Cerebellar nuclear complex (tissue), 1 donor: Measurements from ENCODE around the gene SORD.
"Not testable (repeated sequence)": the region's sequence is repeated elsewhere in the genome, so short reads cannot be mapped to it uniquely, and the experiment has no call there.

ENCODE experiments used
- DNase-seq, 2 experiments: peaks; one replicate each; lab custom pipeline; 2025; lab: John Stamatoyannopoulos, UW

The SORD gene

GRCh38 chr15:45097466-45097865 lies 74.5 kb downstream of the SORD start:
- no peak for DNase-seq

DNA sequence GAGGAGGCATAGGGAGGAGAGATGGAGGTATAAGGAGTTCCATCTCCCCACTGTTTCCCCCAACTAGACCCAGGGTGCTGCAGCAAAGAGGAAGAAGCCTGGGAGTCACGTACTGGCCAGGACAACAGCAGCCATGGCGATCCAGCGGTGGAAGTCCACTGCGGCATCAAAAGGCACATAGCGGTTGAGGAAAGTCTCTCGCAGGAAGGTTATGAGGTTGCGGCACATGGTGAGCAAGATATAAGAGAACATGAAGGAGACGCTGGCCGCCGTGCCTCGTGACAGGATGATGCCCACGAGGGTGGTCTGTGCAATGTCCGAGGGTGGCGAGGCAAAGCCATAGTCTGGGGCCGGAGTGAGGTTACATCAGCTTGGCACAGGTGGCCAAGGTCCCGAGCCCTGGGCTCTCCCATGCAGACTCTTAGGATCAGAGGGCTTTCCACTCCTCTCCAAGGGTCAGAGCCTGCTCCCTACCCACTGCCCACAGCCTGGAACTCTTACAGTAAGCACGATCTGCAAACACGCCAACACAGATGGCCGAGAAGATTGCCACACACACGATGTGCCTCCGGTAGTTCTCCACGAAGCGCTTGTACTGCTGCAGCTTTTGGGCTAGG lies 76.7 kb downstream of the SORD start:
- no peak for DNase-seq

GRCh38 chr15:45100884-45101625 lies 78.1 kb downstream of the SORD start:
- no peak for DNase-seq

GRCh38 chr15:45101749-45102148 lies 78.8 kb downstream of the SORD start:
- no peak for DNase-seq

GRCh38 chr15:45102226-45102625 lies 79.2 kb downstream of the SORD start:
- DNase-seq = no peak

- not testable (repeated sequence) for DNase-seq
These were observed 81.2 kb downstream of the SORD start for GRCh38 chr15:45104170-45104569.

DNA sequence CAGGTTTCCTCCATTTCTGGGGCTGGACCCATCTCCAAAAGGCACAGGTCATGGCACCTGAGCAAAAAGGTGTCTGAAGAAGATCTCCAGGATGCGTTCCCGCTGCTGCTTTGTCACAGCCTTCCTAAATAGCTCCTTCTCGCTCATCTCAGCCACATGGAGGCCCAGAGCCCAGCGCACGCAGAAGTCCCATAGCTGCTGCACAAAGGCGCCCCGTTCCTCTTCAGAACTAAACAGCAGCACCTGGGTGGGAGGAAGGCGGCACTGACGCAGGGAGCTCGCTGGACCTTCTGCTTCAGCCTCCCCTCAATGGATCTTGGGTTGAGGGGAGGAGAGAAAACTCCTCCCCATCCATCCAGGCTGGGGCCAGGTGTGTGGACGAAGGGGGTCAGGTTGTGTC lies 82.6 kb downstream of the SORD start:
- DNase-seq = no peak

- DNase-seq = no peak
These were observed 83.2 kb downstream of the SORD start for GRCh38 chr15:45106002-45106790.

- DNase-seq = no peak
These were observed 85.1 kb downstream of the SORD start for GRCh38 chr15:45107941-45108630.

DNA sequence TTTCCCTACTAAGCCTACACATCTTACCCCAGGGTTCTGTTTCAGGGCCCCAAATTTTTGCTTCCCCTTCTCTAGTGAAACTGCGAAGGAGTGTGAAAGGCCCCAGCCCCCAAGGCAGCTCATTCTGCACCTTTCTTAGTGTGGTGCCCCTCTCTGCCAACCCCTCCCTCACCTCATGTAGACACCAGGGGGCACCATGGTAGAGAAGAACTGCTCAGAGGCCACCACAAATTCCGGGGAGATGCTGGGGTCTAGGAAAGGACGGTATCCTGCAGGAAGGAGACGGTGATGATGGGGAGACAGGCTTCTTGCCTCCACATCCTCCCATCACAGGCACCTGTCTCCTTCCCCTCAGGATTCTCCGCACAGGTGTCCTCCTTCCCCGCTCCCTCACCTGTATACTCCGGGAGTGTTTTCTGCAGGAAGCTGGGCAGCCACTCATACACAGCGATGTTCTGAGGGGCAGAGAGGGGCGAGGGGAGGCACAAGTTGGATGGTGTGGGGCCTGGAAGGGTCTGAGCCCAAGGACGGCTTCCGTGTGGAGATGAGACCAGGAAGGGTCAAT lies 87.3 kb downstream of the SORD start:
- DNase-seq = no peak

DNA sequence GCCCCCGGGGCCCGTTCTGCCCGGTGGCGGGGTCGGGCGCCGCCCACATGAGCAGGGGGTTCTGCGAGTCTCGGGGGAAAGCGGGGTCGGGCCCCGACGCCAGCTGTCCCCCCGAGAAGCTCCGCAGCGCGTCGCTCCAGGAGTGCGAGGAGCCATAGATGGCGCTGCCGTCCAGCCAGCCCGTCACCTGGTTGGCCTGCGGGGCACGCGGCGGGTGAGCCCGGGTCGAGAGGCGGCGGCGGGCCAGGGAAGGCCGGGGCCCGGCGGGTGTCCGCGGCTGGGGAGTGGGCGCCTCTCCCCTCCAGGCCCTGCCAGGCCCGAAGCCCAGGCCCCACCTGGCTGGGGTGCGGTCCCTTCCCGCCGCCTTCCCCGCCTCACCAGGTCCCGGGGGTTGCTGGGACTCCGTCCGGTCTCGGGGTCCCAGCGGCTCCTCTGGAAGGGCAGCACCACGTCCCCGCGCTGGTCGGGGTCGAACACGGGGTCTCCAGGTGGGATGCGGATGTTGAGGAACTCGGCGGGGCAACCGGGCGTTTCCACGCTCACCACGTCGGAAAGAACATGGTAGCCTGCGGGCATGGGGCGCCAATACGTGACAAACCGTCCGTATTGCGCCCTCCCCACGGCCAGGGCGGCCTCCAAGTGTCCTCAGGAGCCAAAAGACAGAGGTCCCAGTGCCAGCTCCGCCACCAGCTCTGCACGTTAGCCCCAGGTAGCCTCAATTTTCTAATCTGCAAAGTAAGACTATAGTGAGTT lies 88.6 kb downstream of the SORD start:
- DNase-seq = no peak

DNA sequence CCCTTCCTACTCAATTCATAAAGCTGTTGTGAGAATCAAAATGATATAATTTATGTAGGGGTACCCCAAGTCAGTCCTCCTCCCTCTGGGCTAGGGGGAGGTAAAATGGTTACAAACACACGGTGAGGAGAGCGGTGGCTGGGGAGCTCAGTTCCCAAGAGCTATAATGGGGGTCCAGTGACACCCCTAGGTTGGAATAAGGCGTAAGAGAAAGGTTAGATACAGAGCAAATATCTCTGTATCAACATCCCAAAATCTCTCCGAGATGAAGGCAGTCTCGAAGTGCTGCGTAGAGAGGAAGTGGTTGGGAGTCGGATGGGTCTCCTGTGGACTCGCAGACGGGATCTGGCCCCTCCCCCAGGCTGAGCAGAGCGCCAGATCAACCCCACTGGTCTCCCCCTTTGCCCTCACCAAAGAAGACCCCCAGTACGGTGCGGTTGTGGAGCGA lies 89.2 kb downstream of the SORD start:
- no peak for DNase-seq

GRCh38 chr15:45112591-45113379 lies 89.8 kb downstream of the SORD start:
- no peak for DNase-seq

GRCh38 chr15:45113380-45113990 lies 90.5 kb downstream of the SORD start:
- DNase-seq = no peak

DNA sequence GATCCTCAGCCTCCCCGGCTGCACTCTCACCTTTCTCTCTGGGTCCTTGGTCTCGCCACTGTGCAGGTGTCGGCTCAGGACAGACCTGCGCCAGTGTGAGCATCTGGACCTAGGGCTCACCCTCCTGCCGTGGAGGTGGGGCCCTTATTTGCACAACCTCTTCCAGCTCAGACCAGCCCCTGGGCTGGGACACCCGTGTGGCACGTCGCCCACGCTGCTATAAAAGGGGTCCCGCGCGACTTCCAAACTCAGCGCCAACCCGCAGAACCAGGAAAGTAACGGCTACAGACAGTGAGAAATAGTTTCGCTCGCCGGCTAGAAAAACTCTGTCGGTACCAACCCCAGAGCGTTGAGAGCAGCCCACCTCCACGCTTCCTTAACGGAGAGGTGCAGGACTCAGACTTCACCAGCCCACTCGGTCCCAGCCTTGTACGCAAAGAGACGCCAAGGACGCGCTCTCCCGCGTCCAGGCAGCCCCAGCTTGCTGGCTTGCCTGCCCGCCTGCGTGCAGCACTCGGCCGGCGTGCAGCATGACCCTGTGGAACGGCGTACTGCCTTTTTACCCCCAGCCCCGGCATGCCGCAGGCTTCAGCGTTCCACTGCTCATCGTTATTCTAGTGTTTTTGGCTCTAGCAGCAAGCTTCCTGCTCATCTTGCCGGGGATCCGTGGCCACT lies 91.2 kb downstream of the SORD start, which contains the start of the genes DUOX2 and DUOXA2:
TSS of gene DUOX2 (minus strand) at position 97 of the 675 bp plus-strand sequence. CDS start 761 bp downstream, outside the sequence.
TSS of gene DUOXA2 (plus strand) at position 251 of the 675 bp plus-strand sequence. CDS start at position 531, 280 bp downstream.
- no peak for DNase-seq

DNA sequence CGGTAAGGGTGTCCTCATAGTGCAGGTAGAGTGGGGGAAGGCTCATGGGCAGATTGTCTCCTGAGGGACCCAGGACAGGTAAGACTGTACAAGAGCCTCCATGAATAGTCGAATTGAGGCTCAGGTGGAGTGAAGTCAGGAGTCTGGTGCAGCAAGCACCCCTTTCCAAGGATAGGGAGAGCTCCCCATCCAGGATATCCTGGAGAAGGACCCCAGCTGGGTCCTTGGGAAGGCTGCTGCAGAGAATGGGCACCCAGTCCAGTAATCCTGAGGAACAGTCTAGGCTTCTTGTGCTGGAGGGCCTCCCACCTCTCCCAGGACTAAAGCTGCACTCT lies 91.7 kb downstream of the SORD start:
- no peak for DNase-seq

- no peak for DNase-seq
These were observed 92.4 kb downstream of the SORD start for GRCh38 chr15:45115312-45115820.

DNA sequence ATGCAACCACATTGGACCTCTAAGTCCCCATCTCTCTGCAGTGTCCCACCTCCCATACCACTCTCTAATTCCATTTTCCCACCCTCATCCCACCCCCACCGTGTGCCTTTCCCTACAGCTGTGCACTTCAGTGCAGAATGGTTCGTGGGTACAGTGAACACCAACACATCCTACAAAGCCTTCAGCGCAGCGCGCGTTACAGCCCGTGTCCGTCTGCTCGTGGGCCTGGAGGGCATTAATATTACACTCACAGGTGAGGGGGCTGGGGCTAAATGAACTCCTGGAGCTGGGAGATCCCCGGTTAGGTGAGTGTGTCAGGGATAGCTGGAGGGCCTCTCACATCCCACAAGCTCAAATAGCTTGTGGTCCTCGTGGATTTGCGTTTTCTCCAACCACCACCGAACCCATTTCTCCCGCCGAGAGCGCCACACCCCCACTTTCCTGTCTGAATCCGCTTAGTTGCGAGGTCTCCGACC lies 93.0 kb downstream of the SORD start:
- no peak for DNase-seq
